Fibroblast of lung (primary cell): ENCODE data around the gene LDHD. TPM values are rescaled to one million over a fixed set of nuclear protein-coding genes. Genes with fewer than 3 reads are reported as not detected.
"Not testable (repeated sequence)": the region's sequence is repeated elsewhere in the genome, so short reads cannot be mapped to it uniquely, and the experiment has no call there.

Source experiments
- DNase-seq, 2 donors: peaks; one replicate each; pipeline versions ENCODE4 v3.0.0 to v3.0.0-alpha.2; 2010; ENCODE audit warnings: low read depth in 2 of 2
- H2AFZ ChIP-seq: 2 replicates; pipeline ENCODE4 v1.5.1; 2012; ENCODE audit warnings: low read length, control low read depth, inconsistent platforms
- H3K27ac ChIP-seq: 2 replicates; pipeline ENCODE4 v1.5.1; 2011; ENCODE audit warnings: low read length, control low read depth; ENCODE audit not compliant: insufficient read depth
- H3K27me3 ChIP-seq: 2 replicates; pipeline ENCODE4 v1.5.1; 2011; ENCODE audit warnings: mild to moderate bottlenecking, low read length; ENCODE audit not compliant: control insufficient read depth, insufficient read depth
- H3K36me3 ChIP-seq: 2 replicates; pipeline ENCODE4 v1.5.1; 2011; ENCODE audit warnings: low read length; ENCODE audit not compliant: control insufficient read depth, insufficient read depth
- H3K4me1 ChIP-seq: 2 replicates; pipeline ENCODE4 v1.5.1; 2011; ENCODE audit warnings: low read length; ENCODE audit not compliant: control insufficient read depth, insufficient read depth; ENCODE audit errors: extremely low read depth
- H3K4me2 ChIP-seq: 2 replicates; pipeline ENCODE4 v1.5.1; 2011; ENCODE audit warnings: low read length, control low read depth; ENCODE audit not compliant: insufficient read depth; ENCODE audit errors: extremely low read depth
- H3K4me3 ChIP-seq, 4 experiments: fragments of 200-600 bp in 1 of 4; sonication (generic) in 1 of 4; replicated peaks in 1 of 4; 2 replicates each; pipeline ENCODE4 v1.5.1; 2011 to 2016; ENCODE audit warnings: low read length in 4 of 4, low read depth in 3 of 4, mild to moderate bottlenecking in 3 of 4, control low read depth in 2 of 4, inconsistent platforms in 1 of 4, mixed read lengths in 1 of 4; ENCODE audit not compliant: insufficient read depth in 1 of 4; ENCODE audit errors: control extremely low read depth in 1 of 4
- H3K79me2 ChIP-seq: 2 replicates; pipeline ENCODE4 v1.5.1; 2012; ENCODE audit warnings: mild to moderate bottlenecking, low read length, inconsistent platforms; ENCODE audit not compliant: control insufficient read depth, insufficient read depth
- H3K9ac ChIP-seq: 2 replicates; pipeline ENCODE4 v1.5.1; 2011; ENCODE audit warnings: mild to moderate bottlenecking, low read length, control low read depth; ENCODE audit not compliant: insufficient read depth
- H3K9me3 ChIP-seq: 2 replicates; pipeline ENCODE4 v1.5.1; 2012; ENCODE audit warnings: low read depth, low read length; ENCODE audit not compliant: control insufficient read depth, insufficient read depth
- H4K20me1 ChIP-seq: 2 replicates; pipeline ENCODE4 v1.5.1; 2011; ENCODE audit warnings: low read length; ENCODE audit not compliant: control insufficient read depth, insufficient read depth; ENCODE audit errors: extremely low read depth
- CTCF ChIP-seq, 2 donors: IDR thresholded peaks in 1 of 2; conservative IDR thresholded peaks in 1 of 2; 1 replicate in 1 of 2; 2 replicates in 1 of 2; pipeline ENCODE4 v1.5.1; 2011 to 2012; ENCODE audit warnings: low read length in 2 of 2, control low read depth in 1 of 2, inconsistent platforms in 1 of 2, low read depth in 1 of 2, mild to moderate bottlenecking in 1 of 2
- EZH2 ChIP-seq: IDR thresholded peaks from 2 replicates; pipeline ENCODE4 v1.5.1; 2012; ENCODE audit warnings: low read length, control low read depth, mild to moderate bottlenecking; ENCODE audit errors: missing control alignments
- polyA plus RNA-seq, 2 donors: library from polyadenylated mRNA; depleted of rRNA in 1 of 2; stranded (reverse) in 1 of 2; unstranded in 1 of 2; fragments of >200 nt; gene quantifications; 2 replicates each; pipeline ENCODE4 v1.2.1, GENCODE V29; 2011 to 2012; ENCODE audit warnings: missing spikeins in 1 of 2
- total RNA-seq: library from RNA; depleted of rRNA; stranded (reverse); fragments of >200 nt; gene quantifications from 2 replicates; pipeline ENCODE4 v1.2.1, GENCODE V29; 2014

LDHD gene
- total and polyA plus RNA-seq, 2 donors (not counting 1 experiment from before 2014, with no cell fraction given), result 0.52 to 4.5 TPM

- no peaks in the 10 kb centered on the region for H3K36me3 ChIP-seq
These were observed 21.7 kb upstream of the LDHD start for GRCh38 chr16:75138233-75138632.

GRCh38 chr16:75131081-75131480 is 14.5 kb upstream of the LDHD start:
- Histone ChIP-seq H4K20me1 (no peaks in the 10 kb centered on the region), H3K4me1 (no peaks in the 10 kb centered on the region), H3K4me2 (no peak overlapping the region), H3K36me3 (no peaks in the 10 kb centered on the region), H3K27me3 (no peaks in the 10 kb centered on the region), H3K27ac (no peak overlapping the region), H3K4me3 (no peak overlapping the region), H2AFZ (no peak overlapping the region), H3K79me2 (no peaks in the 10 kb centered on the region), H3K9ac (no peak overlapping the region), H3K9me3 (no peaks in the 10 kb centered on the region)
- TF ChIP-seq CTCF (conservative IDR thresholded peaks at IDR 0.05 in 1 of 2, IDR thresholded peaks at IDR 0.05 in 1 of 2; ENCODE audit: low read depth in 1 of 2, low read length in 2 of 2), result no peak
- TF ChIP-seq EZH2, result no peak
- DNase-seq, result no peak

More at GRCh38 chr16:75138233-75138632, 21.7 kb upstream of the LDHD start:
- Histone ChIP-seq H3K9me3 (no peaks in the 10 kb centered on the region), H3K4me2 (no peak overlapping the region), H3K27ac (no peak overlapping the region), H3K4me1 (no peaks in the 10 kb centered on the region), H3K9ac (no peak overlapping the region), H2AFZ (no peak overlapping the region), H4K20me1 (no peaks in the 10 kb centered on the region), H3K79me2 (no peaks in the 10 kb centered on the region), H3K4me3 (no peak overlapping the region), H3K27me3 (no peaks in the 10 kb centered on the region)
- TF ChIP-seq CTCF (conservative IDR thresholded peaks at IDR 0.05 in 1 of 2, IDR thresholded peaks at IDR 0.05 in 1 of 2; ENCODE audit: low read depth in 1 of 2, low read length in 2 of 2) (no peak), EZH2 (no peak)
- DNase-seq, result no peak

GRCh38 chr16:75130150-75130771 is 13.7 kb upstream of the LDHD start:
- H3K79me2 ChIP-seq, result no peaks in the 10 kb centered on the region
- no peaks in the 10 kb centered on the region for H3K36me3 ChIP-seq
- no peaks in the 10 kb centered on the region for H4K20me1 ChIP-seq
- H3K9me3 ChIP-seq, result no peaks in the 10 kb centered on the region
- TF ChIP-seq CTCF (conservative IDR thresholded peaks at IDR 0.05 in 1 of 2, IDR thresholded peaks at IDR 0.05 in 1 of 2; ENCODE audit: low read depth in 1 of 2, low read length in 2 of 2) (no peak), EZH2 (no peak)
- no peak overlapping the region for H3K4me3 ChIP-seq
- H3K9ac ChIP-seq, result no peak overlapping the region
- no peak overlapping the region for H2AFZ ChIP-seq
- no peak overlapping the region for H3K27ac ChIP-seq
- H3K4me2 ChIP-seq, result no peak overlapping the region
- H3K4me1 ChIP-seq, result no peaks in the 10 kb centered on the region
- DNase-seq, result no peak
- no peaks in the 10 kb centered on the region for H3K27me3 ChIP-seq

- H3K27ac ChIP-seq, H4K20me1 ChIP-seq, H3K27me3 ChIP-seq, H3K36me3 ChIP-seq, H3K4me2 ChIP-seq, H3K4me3 ChIP-seq, DNase-seq, H3K79me2 ChIP-seq, H3K9me3 ChIP-seq, H2AFZ ChIP-seq, H3K4me1 ChIP-seq, H3K9ac ChIP-seq: not testable (repeated sequence)
These were observed 13.0 kb upstream of the LDHD start for GRCh38 chr16:75129421-75130149.
